ENCODE data around the gene EFCC1.

Gene EFCC1

GRCh38 chr3:129007792-129008191, 6.7 kb downstream of the EFCC1 start:
- no peak for ATAC-seq
- no peak for TF ChIP-seq GLIS3 (CRISPR knock-in tag; IDR thresholded peaks at IDR 0.05)

GRCh38 chr3:129009266-129009665, 8.2 kb downstream of the EFCC1 start:
- no peak for ATAC-seq
- TF ChIP-seq ZC3H10 (CRISPR knock-in tag; IDR thresholded peaks at IDR 0.05): no peak

GRCh38 chr3:129010310-129010956, 9.3 kb downstream of the EFCC1 start:
- ATAC-seq: no peak
- no peak for TF ChIP-seq ZFP30 (CRISPR knock-in tag; IDR thresholded peaks at IDR 0.05)
- TF ChIP-seq ZC3H10 (CRISPR knock-in tag; IDR thresholded peaks at IDR 0.05): no peak
- TF ChIP-seq POU6F1 (CRISPR knock-in tag; IDR thresholded peaks at IDR 0.05; ENCODE audit: borderline replicate concordance, low read depth): no peak
- TF ChIP-seq SNAI2 (CRISPR knock-in tag; IDR thresholded peaks at IDR 0.05): no peak
- no peak for TF ChIP-seq ARNTL (CRISPR knock-in tag; IDR thresholded peaks at IDR 0.05; ENCODE audit: borderline replicate concordance, low read depth)
- no peak for TF ChIP-seq OSR1 (CRISPR knock-in tag; IDR thresholded peaks at IDR 0.05)
- TF ChIP-seq RARB (CRISPR knock-in tag; IDR thresholded peaks at IDR 0.05): no peak
- no peak for TF ChIP-seq BACH2 (CRISPR knock-in tag; IDR thresholded peaks at IDR 0.05; ENCODE audit: borderline replicate concordance)
- no peak for TF ChIP-seq PPARA (CRISPR knock-in tag; IDR thresholded peaks at IDR 0.05; ENCODE audit: borderline replicate concordance)
- TF ChIP-seq ZNF70 (CRISPR knock-in tag; IDR thresholded peaks at IDR 0.05): no peak
- TF ChIP-seq TSHZ2 (CRISPR knock-in tag; IDR thresholded peaks at IDR 0.05): no peak
- TF ChIP-seq ZFP3 (CRISPR knock-in tag; IDR thresholded peaks at IDR 0.05): no peak
- no peak for TF ChIP-seq CREB5 (CRISPR knock-in tag; IDR thresholded peaks at IDR 0.05; ENCODE audit: low read depth)
- TF ChIP-seq CSDC2 (CRISPR knock-in tag; IDR thresholded peaks at IDR 0.05): no peak
- TF ChIP-seq ISL1 (CRISPR knock-in tag; IDR thresholded peaks at IDR 0.05): no peak
- no peak for TF ChIP-seq ZNF8 (CRISPR knock-in tag; IDR thresholded peaks at IDR 0.05)
- no peak for TF ChIP-seq ESRRG (CRISPR knock-in tag; IDR thresholded peaks at IDR 0.05)
- no peak for TF ChIP-seq ZNF565 (CRISPR knock-in tag; conservative IDR thresholded peaks at IDR 0.05; ENCODE audit: low read depth)
- TF ChIP-seq CSRNP3 (CRISPR knock-in tag; IDR thresholded peaks at IDR 0.05): no peak
- no peak for TF ChIP-seq GLIS3 (CRISPR knock-in tag; IDR thresholded peaks at IDR 0.05)

GRCh38 chr3:129013491-129013891, 12.4 kb downstream of the EFCC1 start:
- peak; percentile 61 for ATAC-seq
- TF ChIP-seq BACH2 (CRISPR knock-in tag; IDR thresholded peaks at IDR 0.05; ENCODE audit: borderline replicate concordance): no peak
- TF ChIP-seq RARB (CRISPR knock-in tag; IDR thresholded peaks at IDR 0.05): no peak
- TF ChIP-seq POU6F1 (CRISPR knock-in tag; IDR thresholded peaks at IDR 0.05; ENCODE audit: borderline replicate concordance, low read depth): no peak
- TF ChIP-seq SNAI2 (CRISPR knock-in tag; IDR thresholded peaks at IDR 0.05): no peak
- no peak for TF ChIP-seq ZFP30 (CRISPR knock-in tag; IDR thresholded peaks at IDR 0.05)
- TF ChIP-seq OSR1 (CRISPR knock-in tag; IDR thresholded peaks at IDR 0.05): no peak
- TF ChIP-seq CREB5 (CRISPR knock-in tag; IDR thresholded peaks at IDR 0.05; ENCODE audit: low read depth): no peak
- TF ChIP-seq ARNTL (CRISPR knock-in tag; IDR thresholded peaks at IDR 0.05; ENCODE audit: borderline replicate concordance, low read depth): no peak
- no peak for TF ChIP-seq TSHZ2 (CRISPR knock-in tag; IDR thresholded peaks at IDR 0.05)
- no peak for TF ChIP-seq PPARA (CRISPR knock-in tag; IDR thresholded peaks at IDR 0.05; ENCODE audit: borderline replicate concordance)
- no peak for TF ChIP-seq ZNF565 (CRISPR knock-in tag; conservative IDR thresholded peaks at IDR 0.05; ENCODE audit: low read depth)
- no peak for TF ChIP-seq ZC3H10 (CRISPR knock-in tag; IDR thresholded peaks at IDR 0.05)
- TF ChIP-seq TCF4 (CRISPR knock-in tag; IDR thresholded peaks at IDR 0.05; ENCODE audit: borderline replicate concordance): no peak
- TF ChIP-seq CSDC2 (CRISPR knock-in tag; IDR thresholded peaks at IDR 0.05): no peak
- TF ChIP-seq TOX (CRISPR knock-in tag; IDR thresholded peaks at IDR 0.05; ENCODE audit: borderline replicate concordance): no peak

All from SK-N-SH treated with all-trans-retinoic acid at 6 μM for 48 hours (cell line).